Left kidney (tissue), 2 donors: ENCODE results near the gene CFAP54. TPM values are rescaled to one million over a fixed set of nuclear protein-coding genes. Genes with fewer than 3 reads are reported as not detected.

Experiments used
- DNase-seq: peaks from one replicate; pipeline ENCODE4 v3.0.0-alpha.2; 2013
- polyA plus RNA-seq: library from polyadenylated mRNA; unstranded; fragments of 120-200 nt; gene quantifications from one replicate; pipeline ENCODE4 v1.2.1, GENCODE V29; 2013; ENCODE audit not compliant: insufficient read length

CFAP54 gene
- polyA plus RNA-seq, 1 donor, result 4.4 TPM

DNA sequence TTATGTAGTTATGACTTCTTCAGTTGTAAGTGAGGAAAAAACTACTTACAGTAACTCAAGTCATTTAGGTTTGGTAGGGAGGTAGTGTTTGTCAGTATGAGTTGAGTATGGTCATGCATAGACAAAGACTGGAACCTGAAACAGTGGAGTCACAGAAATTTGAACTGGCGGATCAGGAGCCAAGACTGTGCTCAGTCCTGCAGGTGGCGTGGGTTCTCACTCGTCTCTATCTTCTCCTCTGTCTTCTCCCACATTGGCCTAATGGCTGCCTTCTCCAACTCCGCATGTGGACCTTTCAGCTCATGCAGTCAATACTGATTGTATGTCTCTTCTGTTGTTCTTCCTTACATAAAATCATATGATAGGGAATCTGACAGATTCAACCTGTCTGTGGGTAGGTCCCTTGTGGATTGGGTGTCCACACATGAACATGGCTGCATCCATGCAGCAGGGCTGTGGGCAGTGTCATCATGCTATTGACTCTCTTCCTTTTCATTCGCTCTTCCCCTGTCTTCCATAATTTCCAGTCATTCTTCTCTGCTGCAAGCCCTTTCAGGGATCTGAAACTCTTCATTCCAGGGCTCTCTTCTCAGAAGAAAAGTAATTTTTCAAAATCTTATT lies 338.9 kb downstream of the CFAP54 start:
- DNase-seq, result no peak

DNA sequence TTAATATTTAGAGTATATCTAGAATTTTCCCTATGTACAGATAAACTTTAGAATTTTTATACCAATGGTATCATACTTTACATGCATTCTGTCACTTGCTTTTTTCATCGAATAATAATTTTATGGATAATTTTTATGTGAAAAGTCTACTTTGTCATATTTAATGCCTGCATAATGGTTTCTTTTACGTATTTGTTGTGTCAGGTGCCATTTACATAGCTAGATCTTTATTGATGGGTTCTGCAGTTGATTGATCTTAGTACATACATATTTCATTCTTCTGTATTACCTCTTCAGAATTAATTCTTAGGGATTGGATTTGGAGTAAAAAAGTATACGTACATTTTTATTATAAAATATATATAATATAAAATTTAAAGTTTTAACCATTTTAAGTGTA lies 340.0 kb downstream of the CFAP54 start:
- no peak for DNase-seq

DNA sequence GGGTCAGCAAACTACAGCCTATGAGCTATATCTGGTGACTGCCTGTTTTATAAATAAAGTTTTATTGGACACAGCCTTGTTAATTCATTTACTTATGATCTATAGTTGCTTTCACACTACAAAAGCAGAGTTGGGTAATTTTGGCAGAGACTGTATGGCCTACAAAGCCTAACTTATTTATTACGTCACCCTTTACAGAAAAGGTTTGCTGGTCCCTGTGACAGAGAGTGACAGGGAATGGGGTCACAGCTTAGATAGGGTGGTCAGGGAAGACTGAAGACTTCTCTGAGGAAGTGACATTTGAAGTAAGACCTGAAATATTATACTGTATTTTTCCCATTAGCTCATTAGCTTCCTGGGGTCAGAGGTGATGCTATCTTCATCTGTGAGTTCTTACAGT lies 342.0 kb downstream of the CFAP54 start:
- no peak for DNase-seq

DNA sequence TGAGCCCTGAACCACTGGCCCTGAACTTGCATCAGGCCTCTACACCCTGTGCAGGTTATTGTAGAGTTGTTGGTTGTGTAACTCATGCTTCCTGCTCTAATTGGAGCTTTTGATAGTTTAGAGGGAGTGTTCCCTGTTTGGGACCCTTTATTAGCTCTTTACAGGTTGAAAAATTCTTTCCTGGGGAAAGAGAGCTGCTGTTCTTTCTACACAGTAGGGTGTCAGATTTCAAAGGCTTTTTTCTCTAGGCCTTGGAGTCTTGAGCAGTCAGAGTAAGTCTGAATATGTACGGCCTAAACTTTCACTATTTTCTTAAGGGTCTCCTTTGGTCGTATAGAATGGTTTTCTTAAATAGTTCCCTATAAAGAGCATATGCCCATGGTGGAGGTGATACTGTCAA lies 356.9 kb downstream of the CFAP54 start:
- DNase-seq, result peak; percentile 42

DNA sequence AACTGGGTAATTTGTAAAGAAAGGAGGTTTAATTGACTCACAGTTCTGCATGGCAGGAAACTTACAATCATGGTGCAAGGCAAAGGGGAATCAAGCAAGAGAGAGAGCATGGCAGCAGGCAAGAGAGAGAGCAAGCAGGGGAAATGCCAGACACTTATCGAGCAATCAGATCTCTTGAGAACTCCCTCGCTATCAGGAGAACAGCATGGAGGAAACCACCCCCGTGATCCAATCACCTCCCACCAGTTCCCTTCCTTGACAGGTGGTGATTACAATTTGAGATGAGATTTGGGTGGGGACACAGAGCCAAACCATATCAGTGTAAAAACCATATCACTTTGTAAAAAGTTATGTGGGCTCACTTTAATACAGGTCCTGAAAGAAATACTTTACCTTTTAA lies 361.3 kb downstream of the CFAP54 start:
- no peak for DNase-seq

DNA sequence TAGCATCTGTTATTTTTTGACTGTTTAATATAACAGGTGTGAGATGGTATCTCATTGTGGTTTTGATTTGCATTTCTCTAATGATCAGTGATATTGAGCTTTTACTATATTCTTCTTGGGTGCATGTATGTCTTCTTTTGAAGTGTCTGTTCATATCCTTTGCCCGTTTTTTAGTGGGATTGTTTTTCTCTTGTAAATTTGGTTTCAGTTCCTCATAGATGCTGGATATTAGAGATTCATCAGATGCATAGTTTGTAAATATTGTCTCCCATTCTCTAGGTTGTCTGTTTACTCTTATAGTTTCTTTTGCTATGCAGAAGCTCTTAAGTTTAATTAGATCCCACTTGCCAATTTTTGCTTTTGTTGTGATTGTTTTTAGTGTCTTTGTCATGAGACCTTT lies 368.8 kb downstream of the CFAP54 start:
- DNase-seq, result no peak

DNA sequence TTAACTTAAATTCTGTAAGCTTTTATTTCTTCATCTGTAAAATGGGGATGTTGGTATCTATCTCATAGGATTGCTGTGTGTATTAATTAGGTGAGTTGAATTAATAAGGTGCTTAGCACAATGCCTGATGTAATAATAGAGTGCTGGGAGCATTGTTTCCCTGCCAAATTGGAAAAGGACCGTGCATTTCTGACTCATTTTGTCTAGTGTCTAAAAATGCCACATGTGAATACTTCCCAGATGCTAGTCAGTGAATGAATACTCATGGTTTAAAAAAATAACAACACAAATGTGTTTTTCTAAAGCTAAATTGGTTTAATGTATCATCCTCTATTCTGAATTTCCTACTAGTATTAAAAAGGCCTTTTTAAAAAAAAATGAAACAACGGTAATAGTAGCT lies 372.3 kb downstream of the CFAP54 start:
- DNase-seq, result no peak

DNA sequence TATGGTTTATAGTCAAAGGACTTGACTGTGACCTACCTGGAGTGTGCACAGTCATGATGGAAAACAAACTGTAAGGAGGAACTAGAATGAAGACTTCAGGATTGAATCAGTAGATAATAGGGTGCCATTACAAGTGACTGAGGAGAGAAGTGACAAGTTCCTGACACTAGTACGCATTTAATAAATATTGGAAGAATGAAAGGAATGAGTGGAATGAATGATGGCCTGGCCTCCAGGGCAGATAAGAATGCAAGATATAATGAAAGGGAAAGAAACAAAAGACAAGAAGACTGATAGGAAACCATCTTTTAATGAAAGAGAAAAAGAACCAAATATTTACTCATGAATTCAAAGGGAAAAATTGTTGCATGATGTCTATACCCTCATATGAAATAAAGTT lies 372.9 kb downstream of the CFAP54 start:
- DNase-seq, result no peak

DNA sequence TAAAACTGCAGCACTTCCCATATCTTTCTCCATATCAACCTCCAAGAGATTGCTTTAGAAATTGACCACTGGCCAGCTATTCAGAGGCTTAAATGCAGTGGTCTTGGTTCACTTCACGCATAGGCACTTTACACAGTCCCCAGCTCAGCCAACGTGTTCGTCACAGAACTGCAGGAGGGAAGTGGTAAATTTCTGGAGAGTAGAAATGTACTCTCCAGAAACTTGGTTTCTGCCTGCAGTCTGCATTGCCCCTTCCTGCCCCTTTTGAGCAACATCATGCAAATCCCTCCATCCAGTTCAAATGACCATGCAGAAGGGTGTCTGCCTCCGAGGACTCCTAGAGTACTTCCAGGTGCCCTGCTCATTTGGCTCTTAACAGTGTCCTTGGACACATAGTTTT lies 375.0 kb downstream of the CFAP54 start:
- no peak for DNase-seq

DNA sequence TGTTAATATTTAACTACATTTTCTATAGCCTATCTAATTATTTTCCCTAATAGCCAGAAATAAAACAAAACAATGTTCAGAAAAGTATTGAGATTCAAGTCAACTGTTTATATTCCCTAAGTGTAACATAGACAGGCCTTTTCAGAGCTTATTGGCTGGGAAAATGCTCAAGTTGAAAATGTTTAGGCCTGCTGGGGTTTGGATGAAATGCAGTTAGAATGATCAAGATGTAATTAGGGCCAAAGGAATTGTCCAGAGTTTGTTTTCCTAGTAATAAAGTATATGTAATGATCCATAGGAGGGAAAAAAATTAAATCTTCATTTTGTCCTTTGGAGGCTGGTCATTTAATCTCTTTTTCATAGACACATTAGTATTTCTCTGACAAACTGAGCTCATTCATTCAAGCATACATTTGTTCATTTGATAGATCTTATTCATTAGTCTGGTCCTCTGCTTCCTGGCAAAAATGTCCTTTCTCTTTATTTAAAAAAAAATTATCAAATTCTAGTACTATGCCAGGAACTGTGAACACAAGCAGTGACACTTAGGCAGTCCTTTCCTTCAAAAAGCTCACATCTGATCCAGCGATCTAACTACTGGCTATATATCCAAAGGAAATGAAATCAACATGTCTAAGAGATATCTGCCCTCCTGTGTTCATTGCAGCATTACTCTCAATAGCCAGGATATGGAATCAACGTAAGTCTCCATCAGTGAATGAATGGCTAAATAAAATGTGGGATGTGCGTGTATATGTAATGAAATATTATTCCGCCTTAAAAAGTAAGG lies 377.6 kb downstream of the CFAP54 start:
- DNase-seq, result no peak

DNA sequence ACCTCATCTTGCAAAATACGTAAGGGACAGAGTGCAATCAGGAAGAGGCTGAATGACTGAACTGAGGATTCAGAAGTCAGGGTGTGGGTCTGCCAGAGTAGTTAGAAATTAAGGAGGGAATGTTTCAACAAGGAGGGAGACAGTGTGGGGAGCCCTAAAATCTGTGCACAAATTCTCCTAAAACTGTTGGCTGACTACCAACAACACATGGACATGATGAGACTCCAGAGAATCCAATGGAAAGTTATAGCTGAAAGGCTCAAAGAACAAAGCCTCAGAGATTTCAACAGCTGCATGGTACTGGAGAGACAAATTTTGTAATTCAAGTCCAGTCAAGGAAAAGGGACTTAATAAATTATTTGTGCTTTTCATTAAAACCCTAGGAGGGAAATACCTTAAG lies 381.6 kb downstream of the CFAP54 start:
- DNase-seq, result no peak

DNA sequence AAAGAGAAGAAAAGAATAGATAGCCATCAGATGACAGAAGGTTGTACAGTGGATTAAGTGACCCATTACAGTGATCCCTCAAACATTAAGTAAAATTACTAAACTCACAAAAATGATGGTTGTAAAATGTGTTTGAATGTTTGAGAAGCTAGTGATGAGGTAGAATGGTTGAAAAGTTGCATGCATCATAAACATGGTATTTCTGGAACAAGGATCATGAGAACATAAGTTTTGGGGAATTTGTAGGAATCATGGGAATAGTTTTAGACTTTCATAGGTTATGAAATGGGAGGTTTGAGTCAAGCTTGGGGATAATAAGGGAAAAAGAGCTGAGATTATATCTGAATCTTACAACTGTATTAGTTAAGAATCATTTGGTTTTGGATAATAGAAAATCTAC lies 383.6 kb downstream of the CFAP54 start:
- no peak for DNase-seq

DNA sequence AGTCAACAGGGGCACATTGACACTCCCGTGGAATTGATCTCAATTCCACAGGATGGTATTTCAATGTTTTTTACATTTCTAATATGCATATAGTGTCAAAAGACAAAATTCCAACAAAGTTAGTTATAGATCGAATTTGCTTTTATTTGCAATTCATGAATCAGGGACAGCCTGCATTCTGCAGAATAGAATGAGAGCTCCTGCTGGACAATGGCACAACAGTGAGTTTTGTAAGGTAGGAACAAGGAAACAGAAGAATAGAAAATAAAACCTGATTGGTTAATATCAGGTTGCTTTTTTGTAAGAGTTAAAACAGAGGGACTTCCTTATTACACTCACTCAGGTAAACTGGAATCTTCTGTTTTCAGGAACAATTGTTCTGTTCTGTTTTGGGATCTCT lies 384.8 kb downstream of the CFAP54 start:
- no peak for DNase-seq

DNA sequence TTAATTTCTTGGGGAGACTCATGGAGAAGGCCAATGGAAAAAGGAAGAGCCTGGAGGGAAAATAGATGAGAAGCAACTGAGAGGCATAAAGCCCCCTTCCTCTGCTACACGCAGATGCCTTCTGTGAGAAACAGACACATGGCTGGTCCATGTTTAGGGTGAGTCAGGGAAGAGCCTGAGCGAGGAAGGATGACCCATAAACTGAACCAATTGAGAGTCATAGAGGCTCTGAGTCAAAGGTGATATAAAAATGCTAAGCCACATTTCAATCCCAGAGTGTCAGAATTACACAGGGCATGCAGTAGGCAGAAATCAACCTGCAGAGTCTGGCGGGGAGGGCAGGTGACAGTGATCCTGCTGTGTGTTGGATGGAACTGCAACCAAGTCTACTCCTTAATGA lies 387.6 kb downstream of the CFAP54 start:
- DNase-seq, result no peak

DNA sequence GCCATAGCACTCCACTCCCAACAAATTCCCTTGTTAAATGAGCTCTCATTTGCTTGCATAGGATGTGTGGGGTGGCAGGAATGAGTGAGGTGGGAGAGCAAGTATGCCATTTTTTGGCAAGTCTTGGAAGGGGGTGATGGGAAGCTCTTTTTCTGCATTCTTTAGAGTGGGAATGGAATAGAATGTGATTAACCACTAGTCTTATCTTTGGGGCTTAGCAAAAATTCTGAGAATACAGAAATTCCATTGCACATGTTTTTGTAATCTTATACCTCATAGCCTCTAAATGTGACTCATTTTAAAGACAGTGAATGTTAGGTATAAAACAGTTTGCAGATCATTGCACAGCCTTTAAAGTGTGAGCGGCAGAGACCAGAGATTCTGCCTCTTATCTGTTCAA lies 389.3 kb downstream of the CFAP54 start:
- no peak for DNase-seq

DNA sequence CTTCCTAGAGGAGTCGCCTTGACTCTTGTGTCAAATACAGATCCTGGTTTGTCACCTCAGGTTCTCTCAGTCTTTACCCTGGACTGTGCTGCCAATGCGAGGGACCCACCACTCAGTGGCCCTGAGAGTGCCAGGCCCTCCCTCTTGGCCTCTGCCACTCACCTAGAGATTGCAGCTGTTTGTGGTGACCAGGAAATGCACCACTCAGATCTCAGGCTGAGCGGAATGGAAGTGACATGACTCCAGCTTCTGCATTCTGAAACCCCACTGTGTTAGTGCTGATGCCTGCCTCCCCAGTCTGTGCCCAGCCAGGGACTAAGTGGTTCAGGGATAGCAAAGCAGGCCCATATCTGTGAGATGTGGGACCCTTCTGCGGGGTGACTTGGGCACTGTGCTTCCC lies 389.9 kb downstream of the CFAP54 start:
- no peak for DNase-seq

DNA sequence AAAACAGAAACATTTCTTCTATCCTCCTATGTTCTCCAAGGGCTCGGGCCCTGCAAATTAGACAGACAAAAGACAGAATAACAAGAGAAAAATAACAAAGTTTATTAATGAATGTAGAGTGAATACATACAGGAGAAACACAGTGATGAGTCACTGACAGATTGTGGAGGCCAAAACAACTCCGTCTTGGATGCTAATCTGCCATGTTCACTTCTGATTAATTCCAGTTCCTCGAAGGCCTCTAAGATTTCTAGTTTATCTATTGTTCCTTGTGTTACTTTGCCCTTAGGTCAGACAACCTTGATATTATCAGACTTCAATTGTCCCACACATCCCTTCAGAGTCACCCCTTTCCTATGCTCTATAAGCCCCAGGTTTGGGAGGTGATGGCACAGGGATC lies 390.8 kb downstream of the CFAP54 start:
- no peak for DNase-seq

DNA sequence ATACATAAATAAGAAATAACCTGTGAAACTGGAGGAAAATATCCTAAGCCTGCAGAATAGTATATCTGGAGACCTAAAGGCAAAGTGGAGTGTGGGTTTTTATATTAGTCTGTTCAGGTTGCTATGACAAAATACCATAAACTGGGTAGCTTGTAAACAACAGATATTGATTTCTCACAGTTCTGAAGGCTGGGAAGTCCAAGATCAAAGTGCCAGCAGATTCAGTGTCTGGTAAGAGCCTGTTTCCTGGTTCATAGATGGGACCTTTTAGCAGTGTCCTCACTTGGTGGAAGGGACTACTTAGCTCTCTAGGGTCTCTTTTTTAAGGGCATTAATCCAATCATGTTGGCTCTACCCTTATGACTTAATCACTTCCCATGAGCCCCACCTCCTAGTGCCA lies 392.2 kb downstream of the CFAP54 start:
- no peak for DNase-seq

DNA sequence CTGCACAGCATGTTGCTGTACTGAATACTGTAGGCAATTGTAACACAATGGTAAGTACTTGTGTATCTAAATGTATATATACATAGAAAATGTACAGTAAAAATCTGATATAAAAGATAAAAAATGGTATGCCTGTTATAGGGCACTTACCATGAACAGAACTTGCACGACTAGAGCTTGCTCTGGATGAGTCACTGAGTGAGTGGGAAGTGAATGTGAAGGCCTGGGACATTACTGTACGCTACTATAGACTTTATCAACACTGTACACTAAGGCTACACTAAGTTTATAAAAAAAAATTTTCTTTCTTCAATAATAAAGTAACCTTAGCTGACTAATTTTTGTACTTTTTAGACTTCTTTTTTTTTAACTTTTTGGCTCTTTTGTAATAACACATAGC lies 393.5 kb downstream of the CFAP54 start:
- DNase-seq, result no peak

DNA sequence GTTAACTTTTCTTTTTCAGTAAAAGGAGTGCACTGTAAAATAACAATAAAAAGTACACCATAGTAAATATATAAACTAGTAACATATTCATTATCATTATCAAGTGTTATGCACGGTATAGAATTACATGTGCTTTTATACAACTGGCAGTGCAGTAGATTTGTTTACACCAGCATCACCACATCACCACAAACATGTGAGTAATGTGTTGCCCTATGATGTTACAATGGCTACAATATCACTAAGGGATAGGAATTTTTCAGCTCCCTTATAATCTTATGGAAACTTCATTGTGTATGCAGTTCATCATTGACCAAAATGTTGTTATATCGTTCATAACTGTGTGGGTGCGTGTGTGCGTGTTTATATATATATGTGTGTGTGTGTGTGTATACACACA lies 394.2 kb downstream of the CFAP54 start:
- DNase-seq, result no peak

DNA sequence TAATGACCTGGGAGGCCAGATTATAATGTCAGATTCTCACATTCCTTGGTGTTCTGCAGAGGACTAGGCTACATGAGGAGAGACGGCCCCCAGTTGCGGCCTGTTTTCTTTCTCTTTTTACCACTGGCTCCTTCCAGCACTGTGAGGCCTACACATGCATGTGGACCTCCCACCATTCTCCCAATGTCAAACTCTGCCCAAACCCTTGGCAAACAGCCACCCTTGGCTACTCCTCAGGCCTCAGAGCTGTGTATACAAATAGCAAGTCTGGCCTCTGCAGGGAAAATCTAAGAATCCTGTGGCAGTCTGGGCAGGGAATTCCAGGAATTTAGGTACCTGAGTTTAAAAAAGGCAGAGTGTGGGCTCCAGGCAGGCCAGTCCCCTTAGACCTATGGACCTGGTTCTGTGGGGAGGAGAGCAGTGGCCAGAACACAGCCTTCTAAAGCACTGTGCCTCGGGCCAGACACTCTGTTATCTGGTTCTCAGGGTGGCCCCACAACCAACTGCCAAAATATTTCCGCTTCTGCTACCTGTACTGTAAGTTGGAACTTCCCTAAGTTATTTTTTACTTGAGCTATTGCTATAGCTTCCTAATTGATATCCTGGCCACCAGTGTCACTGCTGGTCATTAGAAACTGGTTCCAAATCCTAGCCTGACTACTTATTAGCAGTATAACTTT lies 397.8 kb downstream of the CFAP54 start:
- DNase-seq, result peak; percentile 44

DNA sequence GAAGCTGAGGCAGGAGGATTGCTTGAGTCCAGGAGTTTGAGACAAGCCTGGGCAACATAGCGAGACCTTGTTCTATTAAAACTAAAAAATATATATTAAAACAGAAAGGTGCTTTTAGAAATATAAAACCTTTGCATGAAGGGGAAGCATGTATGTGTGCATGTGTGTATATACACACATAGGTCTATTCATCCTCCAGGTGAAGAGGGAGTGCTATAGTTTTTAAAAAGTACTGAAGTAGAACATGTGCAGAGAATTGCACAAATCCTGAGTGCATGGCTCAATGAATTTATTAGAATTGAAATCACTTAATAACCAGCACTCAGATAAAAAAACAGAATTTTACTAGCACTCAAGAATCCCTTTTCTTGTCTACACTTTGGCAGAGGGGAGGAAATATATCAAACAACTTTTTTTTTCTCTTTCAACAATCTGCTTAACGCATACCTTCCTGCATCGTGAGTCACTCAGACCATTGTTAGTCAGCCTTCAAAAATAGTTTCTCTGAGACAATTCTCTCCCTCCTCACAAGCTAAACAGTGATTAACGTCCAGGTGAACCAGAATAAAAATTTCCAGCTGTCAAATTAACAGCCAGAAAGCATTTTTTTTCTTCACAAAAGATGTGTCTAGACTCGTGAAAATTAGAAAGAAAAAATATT lies 400.0 kb downstream of the CFAP54 start:
- DNase-seq, result no peak

DNA sequence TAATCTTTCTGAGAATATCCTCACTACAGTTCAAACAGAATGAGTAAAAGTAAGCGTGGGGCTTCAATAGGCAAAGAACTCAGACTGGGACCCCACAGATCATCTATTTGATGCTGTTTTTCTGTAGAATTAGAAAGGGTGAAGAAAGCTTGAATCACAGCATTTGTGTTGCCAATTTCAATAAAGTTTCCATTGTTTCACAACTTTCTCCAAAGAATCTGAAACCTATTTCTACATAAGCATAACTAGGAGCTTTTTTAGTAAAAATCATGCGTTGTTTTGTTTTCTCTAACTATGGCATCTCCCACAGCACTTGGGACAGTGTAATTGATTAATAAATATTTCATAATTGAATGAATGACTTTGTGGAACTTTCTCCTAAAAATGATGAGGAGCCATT lies 401.0 kb downstream of the CFAP54 start:
- no peak for DNase-seq
